Activated CD4-positive, CD25-positive, alpha-beta regulatory T cell treated with anti-CD3 and anti-CD28 coated beads, Interleukin-2, amount 50 U/mL, for 16 hours (primary cell): ENCODE data around the gene EED.

Experiments
- DNase-seq: peaks from one replicate; pipeline ENCODE4 v3.0.0-alpha.2; 2020; ENCODE audit warnings: low read depth, low spot score

EED gene, protein sequence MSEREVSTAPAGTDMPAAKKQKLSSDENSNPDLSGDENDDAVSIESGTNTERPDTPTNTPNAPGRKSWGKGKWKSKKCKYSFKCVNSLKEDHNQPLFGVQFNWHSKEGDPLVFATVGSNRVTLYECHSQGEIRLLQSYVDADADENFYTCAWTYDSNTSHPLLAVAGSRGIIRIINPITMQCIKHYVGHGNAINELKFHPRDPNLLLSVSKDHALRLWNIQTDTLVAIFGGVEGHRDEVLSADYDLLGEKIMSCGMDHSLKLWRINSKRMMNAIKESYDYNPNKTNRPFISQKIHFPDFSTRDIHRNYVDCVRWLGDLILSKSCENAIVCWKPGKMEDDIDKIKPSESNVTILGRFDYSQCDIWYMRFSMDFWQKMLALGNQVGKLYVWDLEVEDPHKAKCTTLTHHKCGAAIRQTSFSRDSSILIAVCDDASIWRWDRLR

DNA sequence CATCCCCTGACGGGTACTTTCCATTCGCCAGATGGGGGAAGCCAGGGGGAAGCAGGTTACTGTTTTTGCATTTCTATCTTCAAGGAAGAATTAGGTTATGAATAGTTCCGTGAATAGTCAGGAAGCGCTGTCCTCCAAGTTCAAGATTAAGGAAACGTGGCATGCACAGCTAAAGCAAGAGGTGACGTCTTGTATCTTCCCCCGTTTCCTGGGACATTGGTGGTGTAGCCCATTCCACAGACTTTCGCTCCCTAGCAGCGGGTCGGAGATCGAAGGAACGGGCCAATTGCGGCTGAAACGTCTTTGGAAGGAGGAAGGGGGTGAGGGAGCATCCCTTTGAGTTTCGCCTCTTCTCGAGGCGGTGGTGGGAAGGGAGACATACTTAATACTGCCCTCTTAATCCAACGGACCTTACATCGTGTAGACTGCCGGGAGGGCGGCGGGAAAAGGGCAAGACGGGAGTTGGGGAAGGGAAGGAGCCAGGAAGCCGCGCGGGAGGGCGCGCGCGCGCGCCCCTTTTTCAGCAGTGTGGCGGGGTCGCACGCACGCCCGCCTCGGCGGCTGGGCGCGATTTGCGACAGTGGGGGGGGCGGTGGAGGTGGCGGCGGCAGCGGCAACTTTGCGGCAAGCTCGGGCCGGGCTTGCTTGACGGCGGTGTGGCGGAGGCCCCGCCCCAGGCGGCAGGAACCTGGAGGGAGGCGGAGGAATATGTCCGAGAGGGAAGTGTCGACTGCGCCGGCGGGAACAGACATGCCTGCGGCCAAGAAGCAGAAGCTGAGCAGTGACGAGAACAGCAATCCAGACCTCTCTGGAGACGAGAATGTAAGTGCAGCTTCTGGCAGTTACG is at the start of gene EED:
Gene EED (plus strand): TSS at position 232 of the 847 bp plus-strand sequence. CDS start 477 bp downstream, at position 709.
- peak; percentile 82 for DNase-seq

- no peak for DNase-seq
Observed at GRCh38 chr11:86194998-86195397, 49.6 kb upstream of the EED start.

- DNase-seq: no peak
Observed at GRCh38 chr11:86196085-86196696, 48.4 kb upstream of the EED start.

- no peak for DNase-seq
Observed at GRCh38 chr11:86196913-86197312, 47.6 kb upstream of the EED start.

- DNase-seq: no peak
Observed at GRCh38 chr11:86197448-86197847, 47.1 kb upstream of the EED start.

DNA sequence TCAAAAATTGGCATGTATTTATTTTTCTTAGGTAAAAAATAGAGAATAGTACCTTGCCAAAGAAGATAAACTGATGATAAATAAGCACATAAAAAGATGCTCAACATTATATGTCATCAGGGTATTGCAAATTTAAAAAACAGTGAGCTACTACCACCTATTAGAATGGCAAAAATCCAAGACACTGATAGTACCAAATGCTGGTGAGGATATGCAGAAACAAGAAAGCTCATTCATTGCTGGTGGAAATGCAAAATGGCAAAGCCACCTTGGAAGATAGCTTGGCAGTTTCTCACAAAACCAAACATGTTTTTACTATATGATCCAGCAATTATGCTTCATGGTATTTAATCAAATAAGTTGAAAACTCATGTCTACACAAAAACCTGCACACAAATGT is 46.4 kb upstream of the EED start:
- DNase-seq: no peak

DNA sequence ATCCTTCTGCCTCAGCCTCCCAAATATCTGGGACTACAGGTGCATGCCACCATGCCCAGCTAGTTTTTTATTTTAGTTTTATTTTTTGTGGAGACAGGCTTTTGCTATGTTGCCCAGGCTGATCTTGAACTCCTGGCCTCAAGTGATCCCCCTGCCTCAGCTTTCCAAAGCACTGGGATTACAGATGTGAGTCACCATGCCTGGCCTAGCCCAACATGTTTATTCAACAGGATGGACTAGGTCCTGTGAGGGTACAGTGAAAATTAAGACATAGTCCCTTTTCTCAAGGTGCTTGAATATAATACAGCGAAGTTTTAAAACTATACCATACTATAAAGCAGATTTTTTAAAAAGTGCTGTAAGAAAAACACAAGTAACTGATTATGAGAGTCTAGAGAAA is 45.2 kb upstream of the EED start:
- DNase-seq: no peak

- DNase-seq: no peak
Observed at GRCh38 chr11:86201371-86201884, 43.1 kb upstream of the EED start.

- DNase-seq: no peak
Observed at GRCh38 chr11:86202013-86202336, 42.6 kb upstream of the EED start.

GRCh38 chr11:86204356-86204755 is 40.2 kb upstream of the EED start:
- no peak for DNase-seq

- no peak for DNase-seq
Observed at GRCh38 chr11:86205421-86206336, 38.9 kb upstream of the EED start.

- DNase-seq: no peak
Observed at GRCh38 chr11:86206337-86206695, 38.2 kb upstream of the EED start.

- no peak for DNase-seq
Observed at GRCh38 chr11:86207413-86207812, 37.1 kb upstream of the EED start.

GRCh38 chr11:86208572-86208971 is 36.0 kb upstream of the EED start:
- no peak for DNase-seq

DNA sequence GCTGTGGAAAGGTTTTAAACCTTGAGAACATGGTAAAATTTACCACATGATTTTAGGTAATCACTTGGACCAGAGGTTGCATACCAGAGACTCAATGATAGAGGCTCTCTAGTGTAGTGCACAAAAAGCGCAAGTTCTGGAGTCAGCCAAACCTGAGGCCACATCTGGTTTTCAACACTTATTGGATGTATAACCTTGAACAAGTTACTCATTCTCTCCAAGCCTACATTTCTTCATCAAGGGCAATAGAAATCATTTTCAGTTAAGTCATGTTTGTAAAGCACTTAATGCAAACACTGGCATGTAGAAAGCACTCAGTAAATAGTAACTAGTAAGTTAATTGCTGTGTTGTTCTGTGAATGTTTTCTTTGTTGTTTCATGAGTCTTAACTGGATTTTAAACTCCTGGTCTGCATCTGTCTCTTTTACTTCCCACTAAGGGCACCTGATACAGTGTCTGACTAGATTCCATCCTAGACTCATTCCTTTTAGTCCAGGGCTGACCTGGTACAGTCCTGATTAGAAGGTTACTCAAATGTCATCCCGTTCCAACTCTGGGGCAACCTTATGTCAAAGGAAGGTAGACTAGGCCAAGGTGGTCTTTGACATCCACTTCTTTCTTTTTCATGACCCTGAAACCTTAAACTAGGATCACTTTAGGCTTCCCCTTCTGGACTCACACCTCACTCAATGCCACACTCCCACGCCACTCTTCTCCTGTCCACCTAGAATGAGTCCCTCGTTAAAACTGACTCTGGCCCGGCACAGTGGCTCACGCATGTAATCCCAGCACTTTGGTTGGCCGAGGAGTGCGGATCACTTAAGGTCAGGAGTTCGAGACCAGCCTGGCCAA is 34.5 kb upstream of the EED start:
- no peak for DNase-seq

DNA sequence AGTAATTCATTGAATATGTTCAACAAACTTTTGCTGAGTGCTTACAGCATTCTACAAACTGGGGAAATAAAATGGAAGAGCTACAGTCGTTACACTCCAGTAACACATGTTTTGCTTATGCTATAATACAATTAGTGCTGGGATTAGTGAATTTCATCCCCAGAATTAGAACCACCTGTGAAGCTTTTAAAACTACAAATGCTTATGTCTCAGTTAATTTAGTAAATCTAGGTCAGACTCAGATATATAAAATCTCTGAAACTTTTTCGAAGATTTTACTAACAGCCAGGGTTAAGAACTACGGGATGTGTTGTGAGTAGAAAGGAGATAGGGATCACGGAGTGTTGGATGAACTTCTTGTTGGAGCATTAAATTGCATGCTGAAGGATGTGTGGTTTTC is 33.7 kb upstream of the EED start:
- DNase-seq: no peak

DNA sequence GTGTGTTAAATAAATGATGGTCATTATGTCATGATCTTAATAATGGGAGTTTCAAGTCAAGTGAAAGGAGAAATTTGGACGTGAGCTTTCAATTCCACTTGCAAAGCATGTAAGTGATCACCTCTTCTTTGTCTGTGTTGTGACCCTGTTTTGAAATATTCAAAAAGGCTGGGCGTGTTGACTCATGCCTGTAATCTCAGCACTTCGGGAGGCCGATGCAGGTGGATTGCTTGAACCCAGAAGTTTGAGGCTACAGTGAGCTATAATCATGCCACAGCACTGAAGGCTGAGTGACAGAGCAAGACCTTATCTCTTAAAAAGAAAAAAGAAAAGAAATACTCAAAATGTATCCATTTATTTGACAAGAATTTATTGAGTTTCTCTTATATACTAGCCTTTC is 32.9 kb upstream of the EED start:
- no peak for DNase-seq

GRCh38 chr11:86212019-86212611 is 32.4 kb upstream of the EED start:
- DNase-seq: no peak

DNA sequence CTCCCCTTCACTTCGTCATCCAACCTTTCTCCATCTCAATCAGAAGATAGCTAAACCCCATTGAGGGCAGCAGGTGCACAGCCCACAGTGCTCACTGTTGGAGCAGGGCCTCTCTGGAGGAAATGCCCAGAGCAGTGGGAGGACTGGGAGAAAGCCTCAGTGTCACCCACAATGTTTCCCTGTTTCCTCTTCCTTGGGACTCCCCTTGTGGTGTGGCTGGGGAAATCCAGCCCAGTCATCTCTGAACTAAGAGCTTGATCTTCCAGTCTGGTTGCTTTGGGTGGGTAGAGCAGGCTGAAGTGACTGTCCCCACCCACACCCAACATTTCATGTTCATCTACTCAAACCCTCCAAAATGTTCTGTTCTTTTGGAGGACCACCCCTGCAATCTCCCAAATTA is 29.8 kb upstream of the EED start:
- DNase-seq: peak; percentile 22
